Measurements from ENCODE around the gene FOXA1.

GRCh38 chr14:37623426-37623951, 28.4 kb upstream of the FOXA1 start:
- TF ChIP-seq CTCF (IDR thresholded peaks at IDR 0.05) (no peak), ZFX (IDR thresholded peaks at IDR 0.05; ENCODE audit: borderline replicate concordance) (no peak)

Measured in 22Rv1 (cell line).